Transverse colon (tissue), 4 donors: ENCODE measurements around the gene MYOF. TPM values are rescaled to one million over a fixed set of nuclear protein-coding genes. Genes with fewer than 3 reads are reported as not detected.

ENCODE experiments used
- DNase-seq: peaks from one replicate; pipeline ENCODE4 v3.0.0-alpha.2; 2019
- H3K27ac ChIP-seq, 4 donors: fragments of 200-600 bp; sonication (generic); 2 replicates each; pipeline ENCODE4 v1.5.1; 2016 to 2018; ENCODE audit warnings: inconsistent platforms in 4 of 4
- H3K27me3 ChIP-seq: fragments of 200-600 bp; sonication (generic); 2 replicates; pipeline ENCODE4 v1.5.1; 2017; ENCODE audit warnings: inconsistent platforms
- H3K36me3 ChIP-seq, 4 donors: fragments of 200-600 bp; sonication (generic); 2 replicates each; pipeline ENCODE4 v1.5.1; 2017 to 2019; ENCODE audit warnings: inconsistent platforms in 4 of 4
- H3K4me1 ChIP-seq, 4 donors: fragments of 200-600 bp; sonication (generic); 2 replicates each; pipeline ENCODE4 v1.5.1; 2017 to 2020; ENCODE audit warnings: inconsistent platforms in 4 of 4
- H3K4me3 ChIP-seq, 4 donors: fragments of 200-600 bp; sonication (generic); 1 replicate in 1 of 4; 2 replicates in 3 of 4; pipeline versions ENCODE4 v1.5.1 to v1.6.1; 2017 to 2019; ENCODE audit warnings: inconsistent platforms in 4 of 4
- H3K9me3 ChIP-seq, 2 donors: fragments of 200-600 bp; sonication (generic); 2 replicates each; pipeline ENCODE4 v1.5.1; 2017 to 2019; ENCODE audit warnings: inconsistent platforms in 2 of 2
- EP300 ChIP-seq: sonication (generic); formaldehyde crosslinking; IDR thresholded peaks from one replicate; pipeline ENCODE4 v1.6.1; 2017; ENCODE audit warnings: antibody characterized with exemption, low read depth
- POLR2A ChIP-seq: fragments of 450-650 bp; IDR thresholded peaks from one replicate; pipeline ENCODE4 v1.6.1; 2016; ENCODE audit warnings: antibody characterized with exemption, mild to moderate bottlenecking, moderate library complexity
- POLR2AphosphoS5 ChIP-seq, 3 donors: sonication (generic); formaldehyde crosslinking; IDR thresholded peaks; one replicate each; pipeline ENCODE4 v1.6.1; 2016; ENCODE audit warnings: antibody characterized with exemption in 3 of 3
- WGBS, 2 donors: methylation state at CpG; one replicate each; pipeline ENCODE4 v1.1.5; 2018; ENCODE audit warnings: low coverage in 1 of 2; 5-methylcytosine and 5-hydroxymethylcytosine counted together
- in situ Hi-C, 4 donors: fragments of 200-750 bp; cut with MboI; loops; one replicate each; pipeline versions ENCODE4 v1.15.0 to v1.15.1; 2017; ENCODE audit warnings: low sequenced_read_pairs in 3 of 4, low pct_ligation_motif_present in 1 of 4, low pct_unique_long_range_greater_than_20kb in 1 of 4
- intact Hi-C: fragments of 100-400 bp; cut with DNase I; formaldehyde crosslinking; loops from one replicate; pipeline ENCODE4 v1.15.1; 2023; ENCODE audit warnings: low total_unique reads
- total RNA-seq, 4 donors: library from RNA; depleted of rRNA; stranded (reverse); fragments of >200 nt; gene quantifications; one replicate each; pipeline ENCODE4 v1.1.0, GENCODE V29; 2016
- TF ChIP-seq, protein P1 (sequence below), 5 experiments: fragments of 200-600 bp in 3 of 5; fragments of 450-650 bp in 2 of 5; sonication (generic) in 3 of 5; IDR thresholded peaks; 1 replicate in 2 of 5; 2 replicates in 3 of 5; pipeline ENCODE4 v1.5.1; 2016 to 2017; ENCODE audit warnings: antibody characterized with exemption in 5 of 5, inconsistent platforms in 3 of 5, mild to moderate bottlenecking in 2 of 5, moderate library complexity in 1 of 5

MYOF gene
- total RNA-seq, 4 donors from 2014 or later, result 18.9 to 57.2 (median 50.2) TPM

GRCh38 chr10:93271347-93271746 is 210.8 kb downstream of the MYOF start:
- no peak for DNase-seq
- Histone ChIP-seq H3K36me3 (no peaks in the 10 kb centered on the region), H3K9me3 (peaks cover 0 to 3% of the 10 kb centered on the region in 2 donors), H3K27me3 (no peaks in the 10 kb centered on the region), H3K27ac (no peak overlapping the region), H3K4me1 (no peaks in the 10 kb centered on the region), H3K4me3 (no peak overlapping the region)
- in situ Hi-C loops (no loop called here), intact Hi-C loops (no loop called here)
- TF ChIP-seq, protein P1, sequence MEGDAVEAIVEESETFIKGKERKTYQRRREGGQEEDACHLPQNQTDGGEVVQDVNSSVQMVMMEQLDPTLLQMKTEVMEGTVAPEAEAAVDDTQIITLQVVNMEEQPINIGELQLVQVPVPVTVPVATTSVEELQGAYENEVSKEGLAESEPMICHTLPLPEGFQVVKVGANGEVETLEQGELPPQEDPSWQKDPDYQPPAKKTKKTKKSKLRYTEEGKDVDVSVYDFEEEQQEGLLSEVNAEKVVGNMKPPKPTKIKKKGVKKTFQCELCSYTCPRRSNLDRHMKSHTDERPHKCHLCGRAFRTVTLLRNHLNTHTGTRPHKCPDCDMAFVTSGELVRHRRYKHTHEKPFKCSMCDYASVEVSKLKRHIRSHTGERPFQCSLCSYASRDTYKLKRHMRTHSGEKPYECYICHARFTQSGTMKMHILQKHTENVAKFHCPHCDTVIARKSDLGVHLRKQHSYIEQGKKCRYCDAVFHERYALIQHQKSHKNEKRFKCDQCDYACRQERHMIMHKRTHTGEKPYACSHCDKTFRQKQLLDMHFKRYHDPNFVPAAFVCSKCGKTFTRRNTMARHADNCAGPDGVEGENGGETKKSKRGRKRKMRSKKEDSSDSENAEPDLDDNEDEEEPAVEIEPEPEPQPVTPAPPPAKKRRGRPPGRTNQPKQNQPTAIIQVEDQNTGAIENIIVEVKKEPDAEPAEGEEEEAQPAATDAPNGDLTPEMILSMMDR (IDR thresholded peaks at IDR 0.05), result no peak
- TF ChIP-seq POLR2A, result no peak
- no peak for TF ChIP-seq EP300
- TF ChIP-seq POLR2AphosphoS5 (IDR thresholded peaks at IDR 0.05), result no peak

GRCh38 chr10:93269281-93269680 is 212.9 kb downstream of the MYOF start:
- TF ChIP-seq POLR2A (no peak), EP300 (no peak), POLR2AphosphoS5 (IDR thresholded peaks at IDR 0.05) (no peak)
- TF ChIP-seq, protein P1 (IDR thresholded peaks at IDR 0.05), result no peak
- in situ Hi-C loops, result no loop called here
- 81 to 90% methylated on average over 3 of the region's 3 CpGs for WGBS, 2 donors

GRCh38 chr10:93268021-93268420 is 214.1 kb downstream of the MYOF start:
- H3K27ac ChIP-seq, result no peak overlapping the region
- intact Hi-C loops, result no loop called here

More at GRCh38 chr10:93269281-93269680, 212.9 kb downstream of the MYOF start:
- H3K9me3 ChIP-seq, result peaks cover 0 to 3% of the 10 kb centered on the region in 2 donors
- no peak overlapping the region for H3K4me3 ChIP-seq
- intact Hi-C loops, result no loop called here
- H3K27me3 ChIP-seq, result no peaks in the 10 kb centered on the region
- no peaks in the 10 kb centered on the region for H3K4me1 ChIP-seq
- DNase-seq, result no peak
- no peaks in the 10 kb centered on the region for H3K36me3 ChIP-seq
- no peak overlapping the region for H3K27ac ChIP-seq

GRCh38 chr10:93267521-93267920 is 214.6 kb downstream of the MYOF start:
- H3K4me1 ChIP-seq, result no peaks in the 10 kb centered on the region
- intact Hi-C loops, result no loop called here
- no peak overlapping the region for H3K27ac ChIP-seq
- peaks cover 0 to 3% of the 10 kb centered on the region in 2 donors for H3K9me3 ChIP-seq
- no peak for DNase-seq
- H3K27me3 ChIP-seq, result no peaks in the 10 kb centered on the region
- no peak for TF ChIP-seq POLR2AphosphoS5 (IDR thresholded peaks at IDR 0.05)
- TF ChIP-seq POLR2A, result no peak
- no peak for TF ChIP-seq EP300
- TF ChIP-seq, protein P1 (IDR thresholded peaks at IDR 0.05), result no peak
- no peaks in the 10 kb centered on the region for H3K36me3 ChIP-seq
- 52 to 75% methylated on average over 3 of the region's 3 CpGs for WGBS, 2 donors
- in situ Hi-C loops, result no loop called here
- no peak overlapping the region for H3K4me3 ChIP-seq

More at GRCh38 chr10:93268021-93268420, 214.1 kb downstream of the MYOF start:
- H3K9me3 ChIP-seq, result peaks cover 0 to 3% of the 10 kb centered on the region in 2 donors
- no peak overlapping the region for H3K4me3 ChIP-seq
- DNase-seq, result no peak
- H3K4me1 ChIP-seq, result no peaks in the 10 kb centered on the region
- no peaks in the 10 kb centered on the region for H3K36me3 ChIP-seq
- in situ Hi-C loops, result no loop called here
- TF ChIP-seq POLR2A (no peak), EP300 (no peak), POLR2AphosphoS5 (IDR thresholded peaks at IDR 0.05) (no peak)
- TF ChIP-seq, protein P1 (IDR thresholded peaks at IDR 0.05), result no peak
- 63% methylated on average over 3 of the region's 3 CpGs; no CpG with 5 or more reads in 1 of the 2 donors for WGBS, 2 donors
- H3K27me3 ChIP-seq, result no peaks in the 10 kb centered on the region
